NCI-H446 treated with DMSO at 0.1 percent for 48 hours (cell line): ENCODE results near the gene ERCC3.
"Not testable (repeated sequence)": the region's sequence is repeated elsewhere in the genome, so short reads cannot be mapped to it uniquely, and the experiment has no call there.

Experiments
- DNase-seq: peaks from one replicate; lab custom pipeline; 2025; lab: John Stamatoyannopoulos, UW

ERCC3 gene

GRCh38 chr2:127226132-127226519 is 67.8 kb downstream of the ERCC3 start:
- DNase-seq, result no peak

DNA sequence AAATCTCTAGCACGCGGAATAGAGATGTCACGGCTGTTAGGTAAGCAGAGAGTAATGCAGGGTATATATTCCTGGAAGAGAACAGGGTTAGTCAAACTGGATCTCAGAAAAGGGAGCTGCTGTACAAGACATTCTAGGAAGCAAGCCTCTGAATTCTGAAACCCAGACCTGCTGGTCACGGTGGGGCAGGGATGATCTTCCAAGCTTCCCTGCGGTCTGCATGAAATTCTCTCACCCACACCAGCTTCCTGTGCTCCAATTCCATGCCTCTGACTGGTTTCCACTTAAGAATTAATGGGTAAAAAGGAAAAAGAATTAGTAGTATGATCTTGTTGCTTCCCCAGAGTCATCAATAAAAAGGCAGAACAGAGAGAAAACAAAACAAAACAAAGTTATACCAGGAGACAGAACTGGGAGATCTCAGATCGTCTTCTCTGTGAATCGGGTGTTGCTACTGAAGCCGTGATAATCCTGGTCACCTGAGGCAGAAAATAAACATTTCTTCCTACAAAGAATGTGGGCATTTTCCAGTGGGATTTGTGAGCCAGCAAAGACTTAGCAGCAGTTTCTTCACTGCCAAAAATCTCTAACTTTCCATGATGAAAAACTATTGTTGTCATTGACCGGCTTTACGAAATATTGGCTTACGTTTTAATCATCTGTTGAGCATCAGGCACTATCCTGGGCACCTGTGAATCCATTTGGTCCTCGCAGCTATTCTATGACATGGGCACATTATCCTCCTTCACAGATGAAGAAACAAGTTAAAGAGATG is 68.6 kb downstream of the ERCC3 start:
- no peak for DNase-seq

- not testable (repeated sequence) for DNase-seq
Observed at GRCh38 chr2:127224135-127224534, 69.8 kb downstream of the ERCC3 start.

- no peak for DNase-seq
Observed at GRCh38 chr2:127220768-127221527, 73.0 kb downstream of the ERCC3 start.

GRCh38 chr2:127220102-127220767 is 73.7 kb downstream of the ERCC3 start, which contains the start of gene CYP27C1:
Gene CYP27C1 (minus strand): TSS chr2:127220299. CDS start chr2:127220270, 29 bp downstream.
- no peak for DNase-seq

GRCh38 chr2:127219171-127220070 is 74.5 kb downstream of the ERCC3 start:
- no peak for DNase-seq

DNA sequence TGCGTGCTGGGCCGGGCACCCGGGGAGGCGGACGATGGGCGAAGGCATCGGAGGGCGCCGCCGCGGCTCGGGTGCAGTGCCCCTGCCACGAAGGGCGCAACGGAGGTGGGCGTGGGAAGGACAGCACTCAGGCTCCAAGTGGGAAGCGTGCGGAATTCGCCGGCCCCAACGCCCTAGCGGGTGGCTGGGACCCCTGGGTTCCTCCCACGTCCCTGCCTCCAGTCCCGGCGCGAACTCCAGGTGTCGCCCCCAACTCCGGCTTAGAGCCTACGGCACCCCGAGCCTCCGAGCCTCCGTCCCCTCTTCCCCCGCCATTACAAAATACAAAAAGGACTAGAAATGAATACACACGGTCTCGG is 75.2 kb downstream of the ERCC3 start:
- DNase-seq, result no peak

GRCh38 chr2:127217470-127218325 is 76.2 kb downstream of the ERCC3 start:
- no peak for DNase-seq

DNA sequence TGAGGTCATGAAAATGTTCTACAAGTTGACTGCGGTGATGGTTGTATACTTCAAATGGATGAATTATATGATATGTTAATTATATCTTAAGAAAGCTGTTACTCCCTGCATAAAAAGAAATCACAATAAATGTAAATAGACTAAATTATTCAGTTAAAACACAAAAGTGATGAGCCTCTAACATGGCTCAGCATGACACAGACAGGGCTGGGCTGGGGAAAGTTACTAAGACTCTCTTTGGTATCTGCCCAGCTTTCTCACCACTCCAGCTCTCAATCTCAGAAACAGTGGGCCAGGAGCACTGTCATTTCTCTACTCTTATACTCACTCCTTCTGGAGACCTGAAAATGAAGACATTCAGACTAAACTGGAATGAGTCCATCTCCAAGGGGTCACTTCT is 77.4 kb downstream of the ERCC3 start:
- DNase-seq, result no peak

- DNase-seq, result no peak
Observed at GRCh38 chr2:127216095-127216494, 77.8 kb downstream of the ERCC3 start.

- not testable (repeated sequence) for DNase-seq
Observed at GRCh38 chr2:127214201-127214600, 79.7 kb downstream of the ERCC3 start.

DNA sequence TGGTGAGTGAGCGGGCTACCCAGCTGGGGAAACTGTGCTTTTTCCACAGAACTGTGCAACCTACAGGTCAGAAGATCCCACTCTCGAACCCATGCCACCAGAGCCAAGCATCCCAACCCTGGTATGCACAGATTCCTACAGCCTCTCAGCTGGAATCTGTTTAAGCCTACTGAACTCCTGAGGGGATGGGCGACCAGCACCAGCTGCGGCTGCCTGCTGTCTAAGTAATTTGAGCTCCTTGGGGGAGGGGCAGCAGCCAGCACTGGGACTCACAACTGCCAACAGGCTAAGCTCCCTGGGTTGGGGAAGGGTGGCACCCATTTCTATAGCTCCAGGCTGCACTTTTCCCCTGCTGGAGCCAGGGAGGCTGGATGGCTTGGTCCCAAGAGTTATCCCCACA is 85.6 kb downstream of the ERCC3 start:
- peak; percentile 29 for DNase-seq
